Chondrocyte (in vitro differentiated cells): Measurements from ENCODE around the gene SLC37A3. TPM values are rescaled to one million over a fixed set of nuclear protein-coding genes. Genes with fewer than 3 reads are reported as not detected.

ENCODE experiments used
- DNase-seq: peaks from one replicate; pipeline ENCODE4 v3.0.0; 2021; ENCODE audit warnings: mixed read lengths, low spot score
- H3K27ac Mint-ChIP-seq: one replicate; pipeline ENCODE4 v1.8.0; 2021; ENCODE audit warnings: mild to moderate bottlenecking, moderate library complexity, mixed read lengths; ENCODE audit not compliant: unreplicated experiment
- H3K27me3 Mint-ChIP-seq: 2 replicates; pipeline ENCODE4 v1.8.0; 2021; ENCODE audit warnings: low read depth, mixed read lengths
- H3K36me3 Mint-ChIP-seq: 2 replicates; pipeline ENCODE4 v1.8.0; 2021; ENCODE audit warnings: low read depth, mixed read lengths
- H3K4me1 Mint-ChIP-seq: 2 replicates; pipeline ENCODE4 v1.8.0; 2021; ENCODE audit warnings: low read depth, mild to moderate bottlenecking, mixed read lengths
- H3K4me3 Mint-ChIP-seq: one replicate; pipeline ENCODE4 v1.8.0; 2021; ENCODE audit warnings: mild to moderate bottlenecking, moderate library complexity, mixed read lengths; ENCODE audit not compliant: unreplicated experiment
- H3K9me3 Mint-ChIP-seq: 2 replicates; pipeline ENCODE4 v1.8.0; 2021; ENCODE audit warnings: low read depth, mixed read lengths
- CTCF ChIP-seq: fragments of 200-600 bp; sonication (generic); IDR thresholded peaks from 2 replicates; pipeline ENCODE4 v1.5.0; 2021; ENCODE audit warnings: antibody characterized with exemption, mild to moderate bottlenecking, moderate library complexity
- total RNA-seq: library from RNA; stranded (reverse); gene quantifications from 3 replicates; pipeline ENCODE4 v1.2.1, GENCODE V29; 2021

The SLC37A3 gene
- total RNA-seq, 1 donor from 2014 or later: 68.1 TPM

GRCh38 chr7:140317999-140318398 is 80.3 kb downstream of the SLC37A3 start:
- peaks cover under 1% of the 10 kb centered on the region for H3K9me3 Mint-ChIP-seq
- peaks cover 1% of the 10 kb centered on the region for H3K36me3 Mint-ChIP-seq
- no peak overlapping the region for H3K27ac Mint-ChIP-seq
- peaks cover 25% of the 10 kb centered on the region for H3K4me1 Mint-ChIP-seq
- no peak for TF ChIP-seq CTCF
- H3K27me3 Mint-ChIP-seq: no peaks in the 10 kb centered on the region
- no peak for DNase-seq
- H3K4me3 Mint-ChIP-seq: no peak overlapping the region

GRCh38 chr7:140317597-140317996 is 80.7 kb downstream of the SLC37A3 start:
- no peak for TF ChIP-seq CTCF
- Mint-ChIP-seq H3K36me3 (peaks cover 5% of the 10 kb centered on the region), H3K27ac (no peak overlapping the region), H3K4me1 (peaks cover 25% of the 10 kb centered on the region), H3K4me3 (no peak overlapping the region), H3K9me3 (peaks cover 5% of the 10 kb centered on the region), H3K27me3 (no peaks in the 10 kb centered on the region)
- DNase-seq: no peak

GRCh38 chr7:140316165-140316661 is 82.1 kb downstream of the SLC37A3 start:
- peak overlapping the region; percentile 94 for H3K27ac Mint-ChIP-seq
- H3K9me3 Mint-ChIP-seq: peaks cover 16% of the 10 kb centered on the region
- peaks cover 25% of the 10 kb centered on the region for H3K4me1 Mint-ChIP-seq
- H3K27me3 Mint-ChIP-seq: no peaks in the 10 kb centered on the region
- H3K36me3 Mint-ChIP-seq: peaks cover 12% of the 10 kb centered on the region
- no peak for TF ChIP-seq CTCF
- peak overlapping the region; percentile 40 for H3K4me3 Mint-ChIP-seq
- DNase-seq: no peak

GRCh38 chr7:140315498-140316164 is 82.7 kb downstream of the SLC37A3 start:
- Mint-ChIP-seq H3K27ac (peak overlapping the region; percentile 94), H3K36me3 (peaks cover 13% of the 10 kb centered on the region), H3K27me3 (no peaks in the 10 kb centered on the region), H3K9me3 (peaks cover 16% of the 10 kb centered on the region), H3K4me1 (peaks cover 27% of the 10 kb centered on the region), H3K4me3 (no peak overlapping the region)
- DNase-seq: no peak
- no peak for TF ChIP-seq CTCF

- H3K4me1 Mint-ChIP-seq: peaks cover 29% of the 10 kb centered on the region
- H3K27me3 Mint-ChIP-seq: no peaks in the 10 kb centered on the region
- peaks cover 16% of the 10 kb centered on the region for H3K9me3 Mint-ChIP-seq
- DNase-seq: no peak
- H3K27ac Mint-ChIP-seq: peak overlapping the region; percentile 94
- H3K4me3 Mint-ChIP-seq: no peak overlapping the region
- no peak for TF ChIP-seq CTCF
- peaks cover 14% of the 10 kb centered on the region for H3K36me3 Mint-ChIP-seq
Measured at GRCh38 chr7:140314573-140315480, 83.5 kb downstream of the SLC37A3 start.
